ENCODE data around the gene TMC1.

GRCh38 chr9:72779614-72780013, 258.2 kb downstream of the TMC1 start:
- TF ChIP-seq CTCF (IDR thresholded peaks at IDR 0.05) (no peak), POLR2A (IDR thresholded peaks at IDR 0.05) (no peak)

All from suprapubic skin (tissue), 3 donors.